GDM1 (cell line): ENCODE data around the gene SPEM3.

Experiments used
- DNase-seq: peaks from one replicate; lab custom pipeline; 2025; lab: John Stamatoyannopoulos, UW

SPEM3 gene

GRCh38 chr17:7403977-7404736 lies 24.5 kb upstream of the SPEM3 start, which contains the start of gene TMEM256:
Gene TMEM256 (minus strand): TSS chr17:7404097. CDS start chr17:7404084, 13 bp downstream.
- DNase-seq: peak; percentile 97

GRCh38 chr17:7404737-7405349 lies 23.8 kb upstream of the SPEM3 start:
- DNase-seq: no peak

DNA sequence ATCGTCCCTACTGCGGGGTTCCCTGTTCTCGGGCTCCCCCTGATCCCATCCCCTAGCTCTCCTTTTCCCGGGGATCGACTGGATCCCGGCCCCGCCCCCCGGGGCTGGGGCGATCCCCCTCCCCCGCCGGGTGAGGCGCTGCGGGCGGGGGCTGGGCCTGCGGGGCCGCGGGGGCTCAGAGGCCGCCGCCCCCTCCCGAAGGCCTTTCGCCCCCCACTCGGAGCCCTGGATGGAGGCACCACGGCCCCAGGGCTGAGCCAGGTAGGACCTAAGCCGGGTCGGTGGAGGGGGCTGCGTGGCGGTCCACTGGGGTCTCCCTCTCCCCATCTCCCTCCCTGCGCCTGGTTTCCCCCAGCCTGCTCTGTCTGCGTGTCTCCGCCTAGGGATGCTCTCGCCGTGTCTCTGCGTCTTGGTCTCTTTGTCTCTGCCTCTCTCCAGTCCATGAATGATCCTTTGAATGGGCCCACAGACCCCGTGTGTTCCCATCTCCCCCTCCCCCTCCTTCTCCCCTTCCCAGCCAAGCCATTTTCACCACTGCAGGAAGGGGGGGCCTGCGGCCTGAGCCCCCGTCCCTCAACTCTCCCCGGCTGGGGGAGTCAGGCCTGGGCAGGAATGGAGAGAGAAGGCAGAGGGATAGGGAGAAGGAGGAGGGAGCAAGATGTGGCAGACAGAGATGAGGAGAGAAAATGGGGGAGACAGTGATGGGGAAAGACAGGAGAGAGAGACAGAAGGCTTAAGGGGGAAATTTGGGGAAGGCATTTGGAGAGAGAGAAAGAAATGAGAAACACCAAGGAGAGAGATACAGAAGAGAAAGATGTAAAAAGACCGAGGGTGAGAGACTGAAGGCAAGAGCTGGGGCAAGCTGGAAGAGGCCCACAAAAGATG lies 23.1 kb upstream of the SPEM3 start:
- no peak for DNase-seq

DNA sequence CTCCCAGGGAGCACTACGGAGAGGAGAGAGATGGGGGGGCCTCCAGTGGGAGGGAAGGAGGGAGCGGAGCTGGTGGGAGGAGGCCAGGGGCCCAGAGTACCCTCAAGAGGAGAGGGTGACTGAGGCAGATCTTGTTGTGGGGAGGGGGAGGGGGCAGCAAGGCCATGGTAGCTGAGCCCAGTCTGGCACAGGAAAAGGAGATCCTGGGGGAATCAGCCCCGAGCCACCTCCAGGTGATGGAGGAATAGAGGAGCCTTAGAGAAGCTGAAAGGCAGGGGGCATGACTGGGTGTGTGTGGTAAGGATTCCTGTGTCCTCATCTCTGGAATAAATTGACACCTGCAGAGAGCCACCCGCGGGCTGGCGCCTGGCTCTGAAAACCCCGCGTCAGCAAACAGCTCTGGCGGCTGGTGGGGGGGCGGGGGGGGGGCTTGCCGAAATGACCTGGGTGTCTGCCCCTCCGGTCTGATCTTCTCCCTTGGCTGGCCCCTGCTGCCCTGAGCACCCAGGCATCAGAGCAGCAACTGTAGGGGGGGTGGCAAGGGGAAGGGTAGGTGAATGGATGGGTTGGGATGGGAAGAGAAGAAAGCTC lies 22.3 kb upstream of the SPEM3 start:
- no peak for DNase-seq

DNA sequence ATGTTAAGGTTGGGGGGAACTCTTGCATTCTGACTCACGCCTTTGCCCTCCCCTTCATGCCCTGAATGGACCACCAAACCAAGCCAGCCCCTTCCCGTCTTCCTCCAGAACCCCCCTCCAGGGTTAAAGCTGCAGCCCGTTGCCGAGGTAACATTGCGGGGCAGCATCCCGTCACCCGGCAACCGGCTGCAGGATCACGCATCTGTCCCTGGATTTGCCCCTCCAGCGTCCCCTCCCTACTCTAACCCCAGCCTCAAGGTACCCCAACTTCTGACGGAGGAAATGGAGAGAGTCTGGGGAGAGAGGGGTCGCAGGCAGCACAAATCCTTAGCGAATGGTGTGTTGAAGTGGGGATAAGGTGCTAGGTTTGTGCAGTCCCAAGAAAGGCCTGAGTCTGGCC lies 21.6 kb upstream of the SPEM3 start:
- no peak for DNase-seq

DNA sequence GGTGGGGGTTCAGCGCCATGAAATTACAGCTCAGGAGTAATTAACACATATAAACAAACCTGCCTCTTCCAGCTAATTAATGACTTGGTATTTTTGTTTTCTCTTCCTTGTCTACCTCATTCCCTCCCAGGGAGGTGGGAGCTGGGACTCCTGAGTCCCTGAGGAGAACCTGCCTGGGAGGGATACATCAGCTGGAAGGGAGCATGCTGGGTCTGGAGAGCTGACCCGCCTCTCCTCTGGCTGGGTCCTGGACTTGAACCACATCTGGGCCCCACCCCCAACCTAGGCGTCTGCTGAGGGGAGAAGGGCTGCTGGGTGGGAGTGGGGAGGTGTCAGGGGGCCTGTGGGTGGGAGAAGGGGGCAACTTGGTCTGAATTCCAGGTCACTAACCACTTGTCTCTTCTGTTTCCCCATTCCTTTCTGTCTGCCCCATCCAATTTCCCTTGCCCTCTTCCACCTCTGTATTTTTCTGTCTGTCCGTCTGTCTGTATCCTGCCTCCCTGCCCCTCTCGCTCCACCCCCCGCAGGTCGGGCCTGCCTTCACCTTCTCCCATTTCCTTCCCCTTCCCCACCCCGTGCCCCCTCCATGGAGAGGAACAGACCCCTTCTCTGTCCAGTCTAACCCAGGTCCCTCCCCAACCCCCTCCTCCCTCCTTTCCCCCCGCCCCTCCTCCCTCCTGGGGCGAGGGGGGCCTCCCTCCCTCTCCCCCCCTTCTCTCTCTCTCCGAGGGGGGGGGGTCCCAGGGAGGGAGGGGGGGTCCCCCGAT lies 21.0 kb upstream of the SPEM3 start, which contains the start of gene NLGN2:
TSS of gene NLGN2 (plus strand) at position 361 of the 767 bp plus-strand sequence. CDS start 411 bp downstream, outside the sequence.
- DNase-seq: no peak

GRCh38 chr17:7408252-7408727 lies 20.4 kb upstream of the SPEM3 start:
- DNase-seq: no peak

DNA sequence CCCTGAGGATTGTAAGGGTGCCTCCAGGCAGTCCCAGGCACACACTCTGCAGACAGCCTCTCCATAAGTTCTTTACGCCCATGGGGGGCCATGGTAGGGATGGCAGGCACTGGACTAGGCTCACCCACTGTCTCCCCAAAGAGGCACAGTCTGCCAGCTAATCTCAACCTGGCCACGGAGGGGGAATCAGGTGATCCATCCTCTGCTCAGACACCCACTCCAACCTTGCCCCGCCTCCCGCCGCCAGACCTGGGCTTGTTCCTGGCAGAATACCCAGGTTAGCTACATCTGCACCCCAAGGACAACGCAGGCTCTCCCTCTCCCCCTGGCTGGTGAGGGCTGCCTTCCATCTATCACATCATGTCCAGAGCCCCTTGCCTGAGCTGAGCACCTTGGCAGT lies 19.8 kb upstream of the SPEM3 start:
- no peak for DNase-seq

DNA sequence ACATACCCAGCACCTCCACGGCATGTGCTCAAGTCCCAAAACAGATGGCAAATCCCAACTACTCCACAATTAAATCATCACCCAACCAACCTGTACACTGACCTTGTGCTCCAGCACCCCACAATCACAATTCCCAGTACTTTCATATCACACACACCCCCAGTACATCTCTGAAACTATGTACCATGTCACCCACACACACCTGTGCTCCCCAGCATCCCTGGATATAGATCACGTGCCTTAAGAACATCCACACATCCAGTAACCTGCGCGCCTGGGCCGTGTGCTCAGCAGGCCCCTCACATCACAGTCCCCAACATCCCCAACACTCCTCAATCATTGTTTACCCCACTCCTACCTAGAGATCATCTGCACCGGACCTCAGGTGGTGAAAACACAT lies 18.9 kb upstream of the SPEM3 start:
- no peak for DNase-seq

DNA sequence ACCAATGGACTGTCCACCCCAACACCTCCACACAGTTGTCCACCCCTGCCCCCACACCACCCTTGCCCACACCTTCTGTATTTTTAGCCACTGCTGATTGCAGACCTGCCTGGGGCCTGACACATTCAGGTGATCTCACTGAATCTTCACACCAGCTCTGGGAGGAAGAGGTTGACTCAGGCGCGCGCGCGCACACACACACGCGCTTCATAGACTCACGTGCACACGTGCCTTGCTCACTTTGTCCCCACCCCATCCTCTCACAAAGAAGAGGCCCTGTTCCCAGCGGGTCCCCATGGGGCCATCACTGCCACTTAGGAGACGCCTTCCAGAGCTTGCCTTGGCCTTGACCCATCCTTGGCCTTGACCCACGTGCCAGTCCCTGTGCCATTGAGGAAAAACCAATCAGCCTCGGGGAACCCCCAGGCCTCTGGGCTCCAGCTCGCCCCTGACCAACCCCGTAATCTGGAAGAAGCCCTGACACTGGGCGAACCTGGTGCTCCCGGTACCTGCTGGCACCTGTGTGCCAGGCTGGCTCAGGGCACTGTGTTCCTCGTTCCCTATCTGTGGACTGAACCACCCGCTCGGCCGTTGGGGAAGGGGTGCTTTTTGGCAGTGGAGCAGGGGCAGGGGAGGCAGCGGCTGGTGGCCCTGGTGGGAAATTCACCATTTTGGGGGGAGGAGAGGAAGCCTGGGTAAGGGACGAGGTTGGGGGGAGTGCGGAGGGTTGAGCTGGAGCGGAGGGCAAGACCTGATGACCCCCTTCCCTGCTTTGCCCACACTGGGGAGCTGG lies 17.8 kb upstream of the SPEM3 start:
- no peak for DNase-seq

GRCh38 chr17:7411427-7411750 lies 17.3 kb upstream of the SPEM3 start:
- no peak for DNase-seq

GRCh38 chr17:7413346-7413985 lies 15.2 kb upstream of the SPEM3 start:
- DNase-seq: no peak

- no peak for DNase-seq
Observed at GRCh38 chr17:7414837-7415236, 13.8 kb upstream of the SPEM3 start.

DNA sequence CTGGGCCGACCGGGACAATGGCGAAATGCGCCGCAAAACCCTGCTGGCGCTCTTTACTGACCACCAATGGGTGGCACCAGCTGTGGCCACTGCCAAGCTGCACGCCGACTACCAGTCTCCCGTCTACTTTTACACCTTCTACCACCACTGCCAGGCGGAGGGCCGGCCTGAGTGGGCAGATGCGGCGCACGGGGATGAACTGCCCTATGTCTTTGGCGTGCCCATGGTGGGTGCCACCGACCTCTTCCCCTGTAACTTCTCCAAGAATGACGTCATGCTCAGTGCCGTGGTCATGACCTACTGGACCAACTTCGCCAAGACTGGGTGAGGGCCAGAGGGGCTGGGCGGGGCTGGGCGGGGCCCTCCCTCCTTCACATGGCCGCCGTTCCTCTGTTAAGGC lies 12.9 kb upstream of the SPEM3 start:
- no peak for DNase-seq

DNA sequence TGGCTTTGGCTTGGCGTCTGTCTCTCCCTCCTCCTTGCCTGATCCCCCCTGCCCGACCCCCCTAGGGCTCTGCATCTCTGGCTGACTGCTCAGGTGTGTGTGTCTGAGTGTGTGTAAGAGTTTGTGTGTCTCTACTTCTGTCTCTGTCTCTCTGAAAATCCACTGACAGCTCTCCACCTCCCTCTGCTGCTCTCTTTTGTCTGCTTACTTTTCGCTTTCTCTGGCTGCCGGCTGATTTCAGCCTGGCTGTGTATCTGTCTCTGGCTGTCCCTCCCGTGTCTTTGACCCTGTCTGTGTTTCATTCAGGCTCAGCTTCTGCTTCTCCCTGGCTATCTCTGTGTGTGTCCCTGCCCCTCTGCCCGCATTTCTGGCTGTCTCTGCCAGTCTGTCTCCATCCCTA lies 12.3 kb upstream of the SPEM3 start:
- DNase-seq: no peak

- no peak for DNase-seq
Observed at GRCh38 chr17:7417056-7417655, 11.5 kb upstream of the SPEM3 start.

DNA sequence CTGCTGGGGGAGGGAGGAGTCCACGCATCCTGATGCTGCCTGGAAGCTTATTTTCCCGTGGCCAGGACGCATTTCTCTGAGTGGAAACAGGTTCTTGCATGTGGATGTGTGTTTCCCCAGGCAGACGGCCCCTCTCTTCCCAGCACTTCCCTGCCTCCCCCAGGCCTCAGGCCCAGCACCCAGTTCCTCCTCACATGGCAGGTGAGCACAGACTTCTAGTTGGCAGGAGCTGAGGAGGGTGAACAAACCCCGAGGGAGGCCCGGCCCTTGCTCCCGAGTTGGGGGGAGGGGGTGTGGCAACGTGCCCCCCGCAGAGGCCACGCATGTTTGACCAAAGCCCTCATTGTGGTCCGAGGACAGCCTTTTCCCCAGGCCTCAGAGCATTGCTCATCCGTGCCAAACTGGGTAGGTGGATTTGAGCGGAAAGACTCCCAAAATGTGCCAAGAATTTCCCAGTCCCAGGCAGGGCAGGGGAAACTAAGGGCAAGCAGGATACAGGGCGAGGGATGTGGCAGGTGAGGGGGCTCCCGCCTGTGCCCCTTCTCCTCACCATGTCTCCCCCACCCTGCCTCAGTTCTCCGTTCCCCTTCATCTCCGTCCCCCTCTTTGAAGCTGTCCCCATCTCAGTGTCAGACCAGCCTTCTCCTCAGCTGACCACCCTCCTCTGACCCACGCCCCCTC lies 10.0 kb upstream of the SPEM3 start:
- DNase-seq: no peak

- no peak for DNase-seq
Observed at GRCh38 chr17:7419819-7420610, 8.6 kb upstream of the SPEM3 start, which contains the start of gene SPEM1. Gene SPEM1 (plus strand): TSS chr17:7420324. CDS start chr17:7420385, 61 bp downstream.
